GM18517 (cell line): ENCODE results near the gene PRPF8.
"Not testable (repeated sequence)": the region's sequence is repeated elsewhere in the genome, so short reads cannot be mapped to it uniquely, and the experiment has no call there.

Experiments
- ATAC-seq: cut with Tn5 transposase; IDR thresholded peaks from one replicate; pipeline ENCODE4 v1.9.1; 2021; ENCODE audit warnings: mild to moderate bottlenecking, moderate library complexity; ENCODE audit not compliant: unreplicated experiment

The PRPF8 gene

GRCh38 chr17:1684378-1685189 is at the start of gene PRPF8:
PRPF8 (minus strand) TSS chr17:1684867; CDS start chr17:1684571, 296 bp downstream.
- ATAC-seq, result peak; percentile 95

GRCh38 chr17:1733759-1734158 is 49.1 kb upstream of the PRPF8 start:
- no peak for ATAC-seq

DNA sequence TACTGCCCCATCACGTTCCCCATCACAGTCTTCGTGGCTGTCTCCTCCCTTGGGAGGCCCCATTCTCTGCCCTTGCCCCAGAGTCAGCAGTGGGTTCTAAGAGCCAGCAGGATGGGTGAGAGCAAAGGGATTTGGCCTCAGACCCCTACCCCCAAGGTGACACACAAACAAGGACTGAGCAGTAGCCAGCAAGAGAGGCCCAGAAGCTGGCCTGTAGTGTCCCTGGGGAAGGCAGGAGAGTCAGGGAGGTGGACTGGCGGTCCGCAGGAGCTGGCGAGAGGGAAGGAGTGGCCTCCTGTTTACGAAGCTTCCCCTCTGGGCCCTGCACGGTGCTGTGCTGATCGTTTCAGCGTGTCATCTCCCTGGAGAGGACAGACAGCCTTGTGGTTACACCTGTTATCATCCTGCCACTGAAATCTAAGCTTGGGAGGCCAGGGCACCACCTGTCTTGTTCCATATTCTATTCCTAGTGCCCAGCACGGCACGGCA is 48.2 kb upstream of the PRPF8 start:
- no peak for ATAC-seq

GRCh38 chr17:1732241-1732832 is 47.7 kb upstream of the PRPF8 start:
- no peak for ATAC-seq

GRCh38 chr17:1731194-1731506 is 46.5 kb upstream of the PRPF8 start:
- ATAC-seq, result no peak

GRCh38 chr17:1730326-1731193 is 45.9 kb upstream of the PRPF8 start:
- no peak for ATAC-seq

- no peak for ATAC-seq
These were observed 45.3 kb upstream of the PRPF8 start for GRCh38 chr17:1729966-1730325.

- no peak for ATAC-seq
These were observed 43.4 kb upstream of the PRPF8 start for GRCh38 chr17:1727876-1728630.

DNA sequence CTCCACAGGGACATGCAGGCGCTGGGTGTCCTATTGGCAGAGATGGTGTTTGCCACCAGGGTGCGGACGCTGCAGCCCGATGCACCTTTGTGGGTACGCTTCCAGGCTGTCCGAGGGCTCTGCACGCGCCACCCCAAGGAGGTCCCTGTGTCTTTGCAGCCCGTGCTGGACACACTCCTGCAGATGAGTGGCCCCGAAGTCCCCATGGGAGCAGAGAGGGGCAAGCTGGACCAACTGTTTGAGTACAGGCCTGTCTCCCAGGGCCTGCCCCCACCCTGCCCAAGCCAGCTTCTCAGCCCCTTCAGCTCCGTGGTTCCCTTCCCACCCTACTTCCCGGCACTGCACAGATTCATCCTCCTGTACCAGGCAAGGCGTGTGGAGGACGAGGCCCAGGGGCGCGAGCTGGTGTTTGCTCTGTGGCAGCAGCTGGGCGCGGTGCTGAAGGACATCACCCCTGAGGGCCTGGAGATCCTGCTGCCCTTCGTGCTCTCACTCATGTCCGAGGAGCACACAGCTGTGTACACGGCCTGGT is 42.7 kb upstream of the PRPF8 start:
- no peak for ATAC-seq

- ATAC-seq, result no peak
These were observed 42.1 kb upstream of the PRPF8 start for GRCh38 chr17:1726626-1727257.

DNA sequence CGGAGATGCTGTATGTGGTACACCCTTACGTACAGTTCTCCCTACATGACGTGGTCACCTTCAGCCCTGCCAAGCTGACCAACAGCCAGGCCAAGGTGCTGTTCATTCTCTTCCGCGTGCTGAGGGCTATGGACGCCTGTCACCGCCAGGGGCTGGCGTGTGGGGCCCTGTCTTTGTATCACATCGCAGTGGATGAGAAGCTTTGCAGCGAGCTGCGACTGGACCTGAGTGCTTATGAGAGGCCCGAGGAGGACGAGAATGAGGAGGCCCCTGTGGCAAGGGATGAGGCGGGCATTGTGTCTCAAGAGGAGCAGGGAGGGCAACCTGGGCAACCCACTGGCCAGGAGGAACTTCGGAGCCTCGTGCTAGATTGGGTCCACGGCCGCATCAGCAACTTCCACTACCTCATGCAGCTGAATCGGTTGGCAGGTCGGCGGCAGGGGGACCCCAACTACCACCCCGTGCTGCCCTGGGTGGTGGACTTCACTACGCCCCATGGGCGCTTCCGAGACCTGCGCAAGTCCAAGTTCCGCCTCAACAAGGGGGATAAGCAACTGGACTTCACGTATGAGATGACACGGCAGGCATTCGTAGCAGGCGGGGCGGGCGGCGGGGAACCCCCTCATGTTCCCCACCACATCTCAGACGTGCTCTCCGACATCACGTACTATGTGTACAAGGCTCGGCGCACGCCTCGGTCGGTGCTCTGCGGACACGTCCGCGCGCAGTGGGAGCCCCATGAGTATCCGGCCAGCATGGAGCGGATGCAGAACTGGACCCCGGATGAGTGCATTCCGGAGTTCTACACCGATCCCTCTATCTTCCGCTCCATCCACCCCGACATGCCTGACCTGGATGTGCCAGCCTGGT is 41.2 kb upstream of the PRPF8 start:
- no peak for ATAC-seq

DNA sequence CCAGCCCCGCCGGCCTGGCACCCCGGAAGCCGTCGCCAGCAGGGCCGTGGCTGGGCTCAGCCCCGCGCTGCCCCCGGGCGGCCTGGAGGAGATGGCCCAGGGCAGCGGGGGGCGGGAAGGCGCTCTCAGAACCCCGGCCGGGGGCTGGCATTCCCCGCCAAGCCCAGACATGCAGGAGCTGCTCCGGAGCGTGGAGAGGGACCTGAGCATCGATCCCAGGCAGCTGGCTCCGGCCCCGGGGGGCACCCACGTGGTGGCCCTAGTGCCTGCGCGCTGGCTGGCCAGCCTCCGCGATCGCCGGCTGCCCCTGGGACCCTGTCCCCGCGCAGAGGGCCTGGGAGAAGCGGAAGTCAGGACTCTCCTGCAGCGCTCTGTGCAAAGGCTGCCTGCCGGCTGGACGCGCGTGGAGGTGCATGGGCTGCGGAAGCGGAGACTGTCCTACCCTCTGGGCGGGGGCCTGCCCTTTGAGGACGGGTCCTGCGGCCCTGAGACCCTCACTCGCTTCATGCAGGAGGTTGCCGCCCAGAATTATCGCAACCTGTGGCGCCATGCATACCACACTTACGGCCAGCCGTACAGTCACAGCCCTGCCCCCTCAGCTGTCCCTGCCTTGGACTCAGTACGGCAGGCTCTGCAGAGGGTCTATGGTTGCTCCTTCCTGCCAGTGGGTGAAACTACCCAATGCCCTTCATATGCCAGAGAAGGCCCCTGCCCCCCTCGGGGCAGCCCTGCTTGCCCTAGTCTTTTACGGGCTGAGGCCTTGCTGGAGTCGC is 40.4 kb upstream of the PRPF8 start:
- ATAC-seq, result peak; percentile 7

DNA sequence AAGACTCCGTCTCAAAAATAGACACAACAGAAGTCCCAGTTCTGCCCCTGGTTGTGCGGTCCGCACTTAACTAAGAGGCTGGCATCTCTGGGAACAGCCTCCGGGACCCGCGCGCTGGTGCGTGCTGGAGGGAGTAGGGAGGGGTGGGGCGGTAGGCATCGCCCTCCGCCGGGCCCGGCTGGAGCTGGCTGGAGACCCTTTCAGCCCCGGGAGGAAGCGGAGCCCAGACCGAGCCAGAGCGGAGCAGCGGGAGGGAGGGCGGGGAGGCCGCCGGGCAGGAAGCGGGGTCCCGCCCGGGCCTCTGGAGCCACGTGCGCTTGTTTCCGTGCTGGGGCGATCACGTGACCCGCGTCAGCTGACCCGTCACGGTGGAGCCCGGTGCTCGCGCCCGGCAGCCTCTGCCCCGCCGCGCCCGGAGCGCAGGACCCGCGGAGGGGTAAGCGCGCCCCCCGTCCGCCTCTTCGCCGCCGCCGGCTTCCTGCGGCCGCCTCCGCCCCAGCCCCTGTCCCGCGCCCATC is 39.7 kb upstream of the PRPF8 start, which contains the start of gene WDR81:
Gene WDR81 (plus strand): TSS at position 354 of the 518 bp plus-strand sequence. CDS start 256 bp downstream, outside the sequence.
- ATAC-seq, result peak; percentile 45

GRCh38 chr17:1722022-1722421 is 37.4 kb upstream of the PRPF8 start:
- ATAC-seq, result not testable (repeated sequence)

DNA sequence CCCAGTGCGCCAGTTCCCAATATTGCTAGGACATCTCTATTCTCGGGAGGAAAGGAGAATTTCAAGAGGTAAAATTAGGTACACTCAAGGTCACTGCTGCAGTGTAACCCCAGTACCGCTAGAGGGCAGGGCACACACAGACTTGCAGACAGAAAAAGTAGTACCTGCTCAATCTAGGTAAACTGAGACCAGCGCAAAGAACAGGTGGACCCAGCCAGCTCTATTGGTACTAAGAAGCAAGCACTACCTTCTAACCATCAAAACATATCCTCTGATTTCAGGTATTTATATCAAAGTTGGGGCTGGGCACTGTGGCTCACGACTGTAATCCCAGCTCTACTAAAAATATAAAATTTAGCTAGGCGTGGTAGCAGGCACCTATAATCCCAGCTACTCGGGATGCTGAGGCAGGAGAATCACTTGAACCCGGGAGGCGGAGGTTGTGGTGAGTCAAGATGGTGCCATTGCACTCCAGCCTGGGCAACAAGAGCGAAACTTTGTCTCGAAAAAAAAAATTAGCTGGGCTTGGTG is 36.3 kb upstream of the PRPF8 start:
- ATAC-seq, result no peak

DNA sequence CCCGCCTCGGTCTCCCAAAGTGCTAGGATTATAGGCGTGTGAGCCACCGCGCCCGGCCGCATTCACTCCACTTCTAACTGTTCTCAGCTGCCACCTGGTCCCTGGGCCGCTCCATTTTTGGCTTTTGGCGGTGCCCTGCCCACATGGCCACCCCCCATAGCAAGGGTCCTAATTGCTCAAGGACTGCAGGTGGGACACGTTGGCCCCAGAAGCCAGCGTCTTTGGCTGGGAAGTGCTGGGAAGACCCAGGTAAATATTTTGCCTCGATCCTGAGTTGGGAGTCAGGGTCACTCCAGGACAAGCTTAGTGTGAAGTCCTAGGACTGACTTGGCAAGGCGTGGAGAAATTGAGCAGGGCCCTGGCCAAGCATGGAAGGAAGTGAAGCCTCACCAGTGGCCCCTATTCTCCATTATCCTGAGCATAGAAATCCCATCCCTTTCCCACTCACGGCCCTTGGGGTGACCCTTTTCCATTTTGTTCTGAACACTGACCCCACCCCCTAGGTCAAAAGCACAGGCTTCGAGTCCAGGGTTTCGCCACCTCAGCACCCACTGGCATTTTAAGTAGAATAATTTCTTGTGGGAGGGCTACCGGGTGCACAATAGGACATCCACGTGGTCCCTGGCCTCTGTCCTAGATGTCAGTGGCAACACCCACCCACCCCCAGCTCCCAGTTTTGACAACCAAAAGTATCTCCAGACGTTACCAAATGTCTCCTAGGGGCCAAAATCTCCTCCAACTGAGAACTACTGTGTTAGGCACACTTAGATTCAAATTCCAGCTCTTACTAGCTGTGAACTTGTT is 33.9 kb upstream of the PRPF8 start:
- no peak for ATAC-seq
